GM21367 (cell line): ENCODE measurements around the gene RAMP3.
"Not testable (repeated sequence)": the region's sequence is repeated elsewhere in the genome, so short reads cannot be mapped to it uniquely, and the experiment has no call there.

ENCODE experiments used
- ATAC-seq: cut with Tn5 transposase; IDR thresholded peaks from one replicate; pipeline ENCODE4 v1.9.1; 2021; ENCODE audit not compliant: unreplicated experiment

RAMP3 gene

DNA sequence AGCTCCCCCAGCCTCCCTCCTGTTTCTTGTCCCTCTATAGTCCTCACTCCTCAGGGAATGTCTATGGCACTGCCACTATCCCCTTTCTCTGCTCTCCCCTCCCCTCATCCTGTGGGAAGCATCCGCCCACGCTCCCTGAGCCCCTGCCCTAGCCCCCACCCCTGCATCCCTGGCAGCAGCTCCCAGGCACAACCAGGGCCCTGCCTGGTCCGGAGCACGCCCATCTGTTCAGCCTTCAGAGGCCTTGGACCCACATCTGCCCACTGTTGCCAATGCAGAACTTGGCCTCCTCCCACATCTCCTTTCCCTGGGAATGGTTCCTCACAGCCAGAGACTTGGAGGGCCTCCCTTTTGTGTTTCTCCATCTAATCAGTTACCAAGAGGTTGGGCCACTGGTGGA is 25.7 kb upstream of the RAMP3 start:
- no peak for ATAC-seq

DNA sequence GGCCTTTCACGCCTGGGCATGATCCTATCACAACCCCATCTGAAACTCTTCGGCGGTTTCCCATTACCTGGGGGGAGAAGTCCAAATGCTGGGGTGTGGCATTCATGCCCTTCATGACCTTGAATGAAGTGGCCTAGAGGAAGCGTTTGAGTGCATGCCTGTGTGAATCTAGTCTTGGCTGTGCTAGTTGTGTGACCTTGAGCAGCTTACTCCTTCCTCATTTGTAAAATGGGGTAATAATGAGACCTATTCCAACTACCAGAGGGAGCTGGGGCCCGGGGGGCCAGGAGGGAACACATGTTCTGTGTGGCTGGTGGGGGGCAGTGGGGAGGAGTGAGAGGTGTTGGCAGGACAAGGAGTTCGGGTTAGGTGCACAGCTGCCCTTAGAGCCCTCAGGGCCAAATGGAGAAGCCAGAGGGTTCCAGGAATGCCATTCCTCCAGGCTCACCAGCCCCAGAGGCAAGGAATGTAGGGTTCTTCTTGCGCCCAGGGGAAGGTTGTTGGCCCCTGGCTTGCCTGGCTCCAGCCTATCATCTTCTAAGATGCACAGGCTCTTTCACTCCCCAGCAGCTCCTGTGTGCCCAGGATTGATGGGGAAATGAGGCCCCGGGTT is 24.8 kb upstream of the RAMP3 start:
- no peak for ATAC-seq

DNA sequence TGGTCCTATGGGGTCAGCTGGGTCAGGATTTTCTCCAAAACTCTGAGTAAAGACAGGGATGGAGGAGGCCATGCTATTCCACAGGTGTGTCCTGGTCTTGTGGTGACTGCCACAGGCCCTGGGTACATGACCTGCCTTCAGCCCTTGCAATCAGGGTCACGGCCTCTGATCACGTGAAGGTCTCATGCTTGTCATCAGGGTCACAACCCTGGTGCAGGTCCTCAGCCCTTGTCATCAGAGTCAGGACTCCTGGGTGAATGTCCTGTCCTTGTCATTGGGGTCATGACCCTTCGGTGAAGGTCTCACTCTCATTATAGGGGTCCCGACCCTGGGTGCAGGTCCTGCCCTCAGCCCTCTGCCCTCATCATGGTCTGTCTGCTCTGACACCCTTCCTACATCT is 24.2 kb upstream of the RAMP3 start:
- ATAC-seq: no peak

DNA sequence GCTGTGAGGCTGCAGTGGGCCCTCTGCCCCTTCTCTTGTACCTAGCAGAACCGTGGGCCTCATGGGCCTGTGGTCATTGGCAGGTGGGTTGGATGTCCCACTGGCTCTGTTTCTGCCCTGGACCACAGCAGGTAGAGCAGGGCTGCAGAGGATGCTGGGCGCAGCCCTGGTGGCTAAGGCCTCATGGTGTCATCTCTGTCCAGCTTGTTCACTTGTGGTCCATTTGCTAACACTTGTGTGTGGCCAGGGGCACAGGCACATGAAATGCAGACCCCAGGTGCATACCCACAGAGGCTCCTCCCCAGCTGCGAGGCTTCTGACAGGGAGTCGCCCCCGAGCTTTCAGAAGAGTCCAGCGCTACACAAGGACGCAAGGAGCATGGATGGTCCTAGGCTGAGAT is 23.7 kb upstream of the RAMP3 start:
- no peak for ATAC-seq

DNA sequence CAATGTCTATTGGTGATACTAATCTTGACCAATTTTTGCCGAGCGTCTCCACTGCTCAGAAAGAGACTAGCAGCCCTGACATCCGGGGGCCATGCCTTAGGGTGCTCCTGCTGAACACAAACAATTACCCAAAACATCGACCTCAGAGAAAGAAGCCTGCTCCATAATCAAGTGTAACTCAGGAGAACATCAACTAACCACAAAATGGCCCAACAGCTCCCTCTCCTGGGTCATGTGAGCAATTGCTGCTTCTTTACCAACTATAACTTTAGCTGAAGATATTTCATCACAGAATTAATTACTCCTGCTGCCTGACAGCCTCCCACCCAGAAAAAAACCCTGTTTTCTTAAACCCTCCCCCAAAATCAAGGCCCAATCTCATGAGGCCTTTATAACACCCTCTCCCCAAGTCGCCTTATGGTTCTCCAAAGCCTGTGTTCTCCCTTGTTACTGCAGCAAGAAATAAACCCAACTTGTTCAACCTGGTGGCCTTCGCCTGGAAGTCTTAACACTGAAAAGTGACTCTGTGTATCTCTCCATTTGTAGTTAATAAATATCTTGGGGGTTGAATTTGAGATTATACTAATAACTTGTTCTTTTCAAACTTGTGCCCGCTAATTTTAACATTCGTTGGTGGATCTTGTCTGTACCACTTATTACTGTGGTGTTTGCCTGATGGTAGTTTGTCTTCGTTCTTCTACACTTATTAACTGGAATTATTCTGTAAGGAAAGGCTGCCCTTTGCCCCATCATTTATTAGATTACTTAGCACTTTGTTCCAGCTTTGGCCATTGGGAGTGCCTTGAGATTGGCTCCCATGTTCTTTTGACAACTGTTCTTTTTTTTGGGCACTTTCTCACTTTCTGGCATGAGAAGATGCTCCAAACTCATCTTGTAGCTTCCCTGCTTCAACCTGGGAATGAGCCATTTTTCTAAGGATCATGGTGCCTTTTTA is 21.2 kb upstream of the RAMP3 start:
- ATAC-seq: no peak

DNA sequence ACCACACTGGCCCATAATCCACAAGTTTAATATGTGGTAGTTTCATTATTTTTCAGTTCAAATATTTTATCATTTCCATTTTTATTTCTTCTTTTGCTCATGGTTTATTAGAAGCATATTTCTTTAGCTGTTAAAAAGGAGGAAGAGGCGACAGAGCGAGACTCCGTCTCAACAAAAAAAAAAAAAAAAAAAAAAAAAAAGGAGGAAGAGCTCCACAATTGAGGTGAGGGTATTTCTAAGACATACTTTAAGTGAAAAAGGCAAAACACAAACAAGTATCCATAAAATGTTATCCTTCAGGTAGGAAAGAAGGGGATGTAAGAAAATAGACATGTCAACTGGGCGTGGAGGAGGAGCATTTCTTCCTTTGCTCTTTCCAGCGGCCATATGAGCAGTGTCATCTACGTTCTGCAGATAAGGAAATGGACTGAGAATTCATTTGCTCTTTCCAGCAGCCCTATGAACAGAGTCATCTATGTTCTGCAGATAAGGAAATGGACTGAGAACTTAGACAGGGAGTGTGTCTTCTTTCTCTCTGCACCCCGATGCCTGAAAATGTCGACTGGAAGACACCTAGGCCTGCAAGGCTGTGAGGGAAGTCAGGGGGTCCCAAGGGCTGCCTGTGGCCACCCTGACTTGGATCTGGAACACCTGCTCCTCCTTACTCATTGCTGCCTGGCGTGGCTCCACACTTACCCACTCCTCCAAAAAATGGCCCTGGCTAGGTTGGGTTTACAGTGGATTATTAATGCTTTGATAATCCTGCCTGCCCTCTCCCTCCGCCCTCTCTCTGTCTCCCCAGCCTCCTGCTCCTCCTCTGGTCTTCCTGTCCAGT is 18.9 kb upstream of the RAMP3 start:
- ATAC-seq: no peak

DNA sequence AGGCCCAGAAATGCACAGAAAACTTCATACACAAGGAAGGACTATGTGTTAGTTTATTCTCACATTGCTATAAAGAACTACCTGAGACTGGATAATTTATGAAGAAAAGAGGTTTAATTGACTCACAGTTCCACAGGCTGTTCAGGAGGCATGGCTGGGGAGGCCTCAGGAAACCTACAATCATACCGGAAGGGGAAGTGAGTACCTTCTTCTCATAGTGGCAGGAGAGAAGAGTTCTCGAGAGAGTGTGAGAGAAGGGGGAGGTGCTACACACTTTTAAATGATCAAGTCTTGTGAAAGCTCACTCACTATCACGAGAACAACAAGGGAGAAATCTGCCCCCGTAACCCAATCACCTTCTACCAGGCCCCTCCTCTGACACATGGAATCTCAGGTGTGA is 16.8 kb upstream of the RAMP3 start:
- ATAC-seq: no peak

DNA sequence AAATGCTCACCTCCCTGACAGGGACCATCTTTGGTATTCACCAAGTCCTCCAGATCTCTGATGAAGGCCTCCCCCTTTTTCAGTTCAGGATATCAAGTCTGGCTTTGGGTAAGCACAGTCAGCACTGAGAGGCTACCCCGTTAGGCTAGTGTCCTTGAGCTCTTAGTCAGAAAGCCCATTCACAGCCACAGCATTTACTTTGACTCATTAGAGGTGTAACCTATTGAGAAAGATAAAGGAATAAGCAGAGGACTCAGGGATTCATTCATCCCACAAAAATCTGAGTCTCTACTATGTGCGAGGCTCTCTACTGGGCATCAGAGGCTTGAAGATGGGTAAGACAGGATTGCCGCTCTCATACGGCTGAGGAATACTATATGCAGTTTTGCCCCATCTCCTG is 14.0 kb upstream of the RAMP3 start:
- no peak for ATAC-seq

DNA sequence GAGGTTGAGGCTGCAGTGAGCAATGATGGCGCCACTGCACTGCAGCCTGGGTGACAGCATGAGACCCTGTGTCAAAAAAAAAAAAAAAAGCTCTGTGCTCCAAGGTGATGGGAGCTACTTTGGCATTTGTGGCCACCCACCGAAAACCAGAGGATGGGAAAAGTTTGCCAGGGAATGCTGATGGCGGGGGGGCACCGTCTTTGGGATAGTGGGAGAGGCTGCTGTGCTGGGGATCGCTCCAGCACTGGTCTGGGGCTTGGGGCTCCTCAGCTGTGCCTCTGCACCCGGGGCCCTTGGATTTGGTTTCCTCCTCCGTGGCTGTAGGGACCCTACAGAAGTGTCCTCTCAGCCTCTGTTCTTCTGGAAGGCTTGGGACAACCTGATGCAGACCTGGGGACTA is 11.7 kb upstream of the RAMP3 start:
- no peak for ATAC-seq

DNA sequence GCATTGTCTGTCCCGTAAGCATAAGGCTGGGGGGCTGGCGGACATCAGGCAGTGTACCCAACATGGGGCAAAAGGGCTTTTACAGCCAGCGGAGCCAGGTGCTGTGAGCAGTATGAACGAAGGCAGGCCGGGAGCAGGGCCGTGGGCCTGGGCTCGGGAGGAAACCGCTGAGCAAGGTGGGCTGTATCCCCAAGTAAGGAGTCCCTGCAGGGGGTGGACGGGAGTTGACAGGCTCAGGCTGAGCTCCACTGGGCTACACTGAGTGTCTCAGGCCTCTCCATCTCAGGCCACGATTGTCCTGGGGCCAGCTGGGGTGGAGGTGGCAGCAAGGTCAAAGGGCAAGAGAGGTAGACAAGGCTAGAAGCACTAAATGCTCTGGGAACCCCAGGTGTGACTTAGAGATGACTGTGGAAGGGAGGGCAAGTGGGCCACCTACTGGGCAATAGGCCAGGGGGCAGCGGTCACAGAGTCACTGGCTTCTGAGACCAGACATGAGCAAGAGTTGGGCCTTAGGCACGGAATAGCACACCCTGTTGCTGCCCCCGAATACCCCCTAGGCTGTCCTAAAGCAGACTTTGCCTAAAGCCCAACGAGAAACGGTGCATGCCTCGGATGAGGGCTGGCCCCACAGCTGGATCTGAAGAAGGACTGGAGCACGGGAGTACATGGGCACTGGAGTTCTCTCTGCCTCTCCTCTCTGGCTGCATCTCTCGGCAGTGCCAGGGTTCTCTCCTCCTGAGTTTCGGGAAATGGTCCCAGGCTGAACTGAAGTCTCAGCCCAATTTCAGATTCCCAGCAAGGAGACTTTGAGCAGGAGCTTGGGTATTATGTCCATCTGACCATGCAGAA is 10.8 kb upstream of the RAMP3 start:
- ATAC-seq: no peak

DNA sequence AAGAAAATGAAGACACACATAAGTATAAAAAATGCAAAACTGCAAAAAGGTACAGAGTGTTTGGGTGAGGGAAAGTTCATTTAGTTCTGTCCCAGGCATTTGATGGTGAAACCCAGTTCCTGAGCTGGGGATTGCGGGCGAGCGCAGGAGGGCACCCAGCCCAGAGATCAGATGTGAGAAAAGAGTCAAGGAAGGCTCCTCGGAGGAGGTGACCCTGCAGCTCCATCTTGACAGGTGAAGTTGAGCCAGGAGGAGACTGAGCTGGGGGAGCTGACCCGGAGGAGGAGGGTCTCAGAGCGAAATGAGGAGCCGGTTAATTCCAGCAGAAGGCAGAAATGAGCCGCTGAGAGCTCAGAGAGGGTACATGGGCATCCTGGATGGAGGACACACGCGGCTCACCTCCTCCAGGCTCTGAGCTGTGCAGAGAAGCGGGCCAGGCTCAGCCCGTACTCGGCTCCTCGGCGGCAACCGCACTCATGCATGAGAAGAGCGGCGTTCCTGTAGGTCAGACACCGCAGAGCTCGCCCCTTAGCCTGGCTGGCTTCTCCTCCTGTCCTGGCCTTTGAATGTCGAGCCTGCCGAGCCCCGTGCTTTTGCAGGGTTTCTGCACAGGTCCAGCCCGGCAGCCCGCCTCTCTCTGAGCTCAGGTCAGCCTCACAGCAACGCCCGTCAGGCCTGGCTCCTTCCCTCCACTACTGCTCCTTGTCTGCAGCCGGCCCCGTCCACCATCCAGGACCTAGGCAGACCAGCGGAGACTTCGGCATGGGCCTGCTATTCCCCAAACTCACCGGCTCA is 9.5 kb upstream of the RAMP3 start:
- ATAC-seq: no peak

DNA sequence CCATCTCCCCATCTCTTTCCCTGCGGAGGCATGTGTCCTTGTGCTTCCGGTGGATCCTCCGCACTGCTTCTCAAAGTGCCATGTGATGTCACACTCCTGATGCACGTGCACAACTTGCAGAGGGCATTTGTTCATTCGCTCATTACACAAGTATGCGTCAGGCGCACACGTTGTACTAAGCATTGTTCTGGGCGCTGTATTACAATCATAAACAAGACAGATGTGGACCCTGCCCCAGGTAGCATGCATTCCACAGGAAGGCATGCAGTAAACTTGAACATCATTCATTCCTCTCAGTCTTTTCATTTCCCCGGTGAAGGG is 9.0 kb upstream of the RAMP3 start:
- no peak for ATAC-seq

DNA sequence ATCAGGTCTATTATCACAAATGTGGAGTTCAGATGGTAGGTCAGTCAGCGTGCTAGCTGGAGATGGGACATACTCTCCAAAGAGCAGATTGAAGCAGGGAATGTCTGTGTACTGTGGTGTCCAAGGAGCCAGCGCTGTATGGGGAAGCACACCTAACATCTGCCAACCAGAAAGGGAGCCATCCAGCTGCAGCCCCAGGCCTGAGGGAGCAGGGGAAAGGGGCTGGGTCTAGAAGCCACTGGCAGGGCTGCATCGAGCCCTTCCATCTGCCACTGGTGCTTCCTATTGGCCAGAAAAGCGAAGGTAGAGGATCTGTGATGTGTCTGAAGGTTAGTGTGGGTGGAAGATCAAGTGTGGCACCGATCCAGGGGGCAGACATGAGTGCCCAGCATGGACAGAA is 8.0 kb upstream of the RAMP3 start:
- no peak for ATAC-seq

DNA sequence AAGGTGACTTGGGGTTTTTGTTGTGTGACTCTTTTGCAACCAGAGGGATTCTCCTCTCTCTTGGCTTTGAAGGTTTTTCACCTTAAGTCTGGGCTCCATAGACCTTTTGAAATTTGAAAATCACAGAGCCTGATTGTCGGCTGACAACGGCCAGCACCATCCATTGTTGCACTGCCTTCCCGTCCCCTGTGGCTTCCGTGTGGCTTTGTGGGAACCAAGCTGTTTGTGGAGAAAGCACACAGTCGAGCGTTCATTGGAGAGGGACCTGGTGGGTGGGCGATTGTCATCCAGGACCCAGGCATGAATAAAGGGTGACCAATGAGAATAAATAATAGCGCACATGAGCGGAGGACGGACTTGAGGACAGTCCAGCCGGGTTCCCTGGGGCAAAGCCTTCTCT is 7.4 kb upstream of the RAMP3 start:
- ATAC-seq: no peak

DNA sequence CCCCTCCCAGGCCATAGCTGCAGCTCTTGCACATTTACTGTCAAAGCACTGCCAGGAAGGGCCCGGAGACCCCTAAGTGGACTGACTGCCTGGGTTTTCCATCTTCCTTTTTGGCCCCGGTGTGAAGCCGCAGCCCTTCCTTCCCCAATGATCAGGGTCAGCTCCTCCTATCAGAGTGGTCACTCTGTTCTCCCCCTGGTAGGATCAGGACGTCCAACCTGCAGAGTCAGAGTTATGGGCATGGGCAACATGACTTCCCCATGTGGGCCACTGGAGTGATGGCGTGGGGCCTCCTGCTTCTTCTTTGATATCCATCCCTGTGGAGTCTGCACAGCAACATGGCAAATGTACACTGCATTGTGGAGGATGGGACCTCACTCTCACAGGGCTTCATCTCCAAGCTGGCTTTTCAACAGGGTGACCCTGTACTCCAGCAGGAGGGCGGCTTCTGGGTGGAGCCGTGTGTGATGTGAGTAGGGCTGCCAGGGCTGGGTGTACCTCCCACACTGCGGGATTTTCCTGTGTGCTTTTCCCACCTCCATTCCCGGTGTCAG is 6.4 kb upstream of the RAMP3 start:
- ATAC-seq: no peak

DNA sequence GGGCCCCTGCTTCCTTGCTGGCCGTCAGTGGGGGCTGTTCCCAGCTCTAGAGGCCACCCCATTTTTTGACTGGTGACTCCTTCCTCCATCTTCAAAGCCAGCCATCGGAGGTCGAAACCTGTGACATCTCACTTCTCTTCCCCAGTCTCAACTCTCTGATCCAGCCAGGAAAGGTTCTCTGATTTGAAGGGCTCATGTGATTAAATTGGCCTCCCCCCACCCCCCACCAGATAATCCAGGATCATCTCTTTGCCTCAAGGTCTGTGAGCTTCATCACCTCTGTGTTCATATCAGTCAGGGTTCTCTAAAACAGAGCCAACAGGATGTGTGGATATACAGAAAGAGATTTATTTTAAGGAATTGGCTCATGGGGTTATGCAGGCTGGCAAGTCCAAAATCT is 5.6 kb upstream of the RAMP3 start:
- ATAC-seq: no peak

DNA sequence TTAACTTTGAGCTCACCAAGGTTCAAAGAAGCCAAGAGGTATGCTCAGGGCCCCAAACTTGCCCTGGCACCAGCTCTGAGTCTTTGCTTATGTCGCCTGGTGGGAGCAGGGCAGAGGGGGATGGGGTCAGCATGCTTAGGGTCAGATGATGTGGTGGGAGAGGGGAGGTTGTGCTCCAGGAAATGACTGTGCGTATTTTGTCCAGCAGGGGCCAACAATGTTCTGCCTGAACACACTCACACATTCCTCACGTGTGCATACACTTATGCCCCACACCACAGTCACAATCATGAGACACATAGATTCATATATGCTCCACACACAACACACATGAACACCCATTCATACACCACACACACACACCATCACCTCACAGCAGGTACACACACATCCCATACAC is 4.4 kb upstream of the RAMP3 start:
- no peak for ATAC-seq

DNA sequence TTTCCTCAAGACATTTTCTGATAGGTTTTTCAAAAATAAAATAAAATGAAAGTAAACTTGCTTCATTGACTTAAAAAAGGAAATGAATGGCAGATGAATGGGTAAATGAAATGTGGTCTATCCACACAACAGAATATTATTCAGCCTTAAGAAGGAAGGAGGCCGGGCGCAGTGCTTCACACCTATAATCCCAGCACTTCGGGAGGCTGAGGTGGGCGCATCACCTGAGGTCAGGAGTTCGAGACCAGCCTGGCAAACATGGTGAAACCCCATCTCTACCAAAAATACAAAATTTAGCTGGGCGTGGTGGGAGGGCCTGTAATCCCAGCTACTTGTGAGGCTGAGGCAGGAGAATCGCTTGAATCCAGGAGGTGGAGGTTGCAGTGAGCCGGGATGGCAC is 3.7 kb upstream of the RAMP3 start:
- ATAC-seq: not testable (repeated sequence)

DNA sequence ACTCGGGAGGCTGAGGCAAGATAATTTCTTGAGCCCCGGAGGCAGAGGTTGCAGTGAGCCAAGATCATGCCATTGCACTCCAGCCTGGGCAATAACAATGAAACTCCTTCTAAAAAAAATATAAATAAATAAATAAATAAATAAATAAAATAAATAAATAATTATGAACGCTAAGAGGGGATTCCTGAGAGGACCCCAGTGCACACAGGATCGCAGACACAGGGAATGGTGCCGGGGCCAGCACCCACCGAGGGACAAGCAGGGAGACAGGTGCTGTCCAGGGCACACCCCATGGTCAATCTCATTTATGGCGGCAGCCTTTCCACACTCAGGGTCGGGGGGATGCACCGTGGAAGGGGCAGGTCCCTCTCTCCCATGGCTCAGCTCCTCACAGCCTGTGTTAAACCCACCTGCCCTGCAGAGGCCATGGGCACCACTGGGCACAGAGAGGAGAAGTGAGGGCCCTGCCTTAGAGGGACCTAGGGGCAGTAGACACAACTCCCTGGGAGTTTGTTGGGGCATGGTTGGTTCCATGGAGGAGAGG is 2.2 kb upstream of the RAMP3 start:
- ATAC-seq: no peak

DNA sequence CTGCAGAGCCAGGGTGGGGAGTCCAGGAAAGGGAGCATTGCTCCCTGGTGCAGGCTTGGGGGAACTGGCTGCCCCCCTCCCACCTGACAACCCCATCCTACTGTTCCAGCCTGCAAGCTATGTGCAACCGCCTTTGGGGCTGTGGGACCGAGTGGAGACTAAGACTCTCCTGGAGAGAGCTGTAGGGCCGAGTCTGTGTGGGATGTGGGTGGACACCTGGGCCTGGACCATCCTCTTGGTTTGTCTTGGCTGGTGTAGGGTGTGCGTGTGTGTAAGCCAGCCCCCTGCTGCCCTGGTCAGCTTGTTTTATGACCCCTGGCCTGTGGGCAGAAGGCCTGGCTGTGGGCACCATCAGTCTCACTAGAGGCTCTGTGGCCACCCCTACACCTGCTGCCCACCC is 1.6 kb upstream of the RAMP3 start:
- ATAC-seq: no peak
